ENCODE results near the gene PLA2G4C. TPM values are rescaled to one million over a fixed set of nuclear protein-coding genes. Genes with fewer than 3 reads are reported as not detected.

PLA2G4C gene, protein sequence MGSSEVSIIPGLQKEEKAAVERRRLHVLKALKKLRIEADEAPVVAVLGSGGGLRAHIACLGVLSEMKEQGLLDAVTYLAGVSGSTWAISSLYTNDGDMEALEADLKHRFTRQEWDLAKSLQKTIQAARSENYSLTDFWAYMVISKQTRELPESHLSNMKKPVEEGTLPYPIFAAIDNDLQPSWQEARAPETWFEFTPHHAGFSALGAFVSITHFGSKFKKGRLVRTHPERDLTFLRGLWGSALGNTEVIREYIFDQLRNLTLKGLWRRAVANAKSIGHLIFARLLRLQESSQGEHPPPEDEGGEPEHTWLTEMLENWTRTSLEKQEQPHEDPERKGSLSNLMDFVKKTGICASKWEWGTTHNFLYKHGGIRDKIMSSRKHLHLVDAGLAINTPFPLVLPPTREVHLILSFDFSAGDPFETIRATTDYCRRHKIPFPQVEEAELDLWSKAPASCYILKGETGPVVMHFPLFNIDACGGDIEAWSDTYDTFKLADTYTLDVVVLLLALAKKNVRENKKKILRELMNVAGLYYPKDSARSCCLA
- 2.8 TPM for polyA plus RNA-seq (2013, experiment 1 of 2)
- polyA plus RNA-seq (2013, experiment 2 of 2) = 4.1 TPM

DNA sequence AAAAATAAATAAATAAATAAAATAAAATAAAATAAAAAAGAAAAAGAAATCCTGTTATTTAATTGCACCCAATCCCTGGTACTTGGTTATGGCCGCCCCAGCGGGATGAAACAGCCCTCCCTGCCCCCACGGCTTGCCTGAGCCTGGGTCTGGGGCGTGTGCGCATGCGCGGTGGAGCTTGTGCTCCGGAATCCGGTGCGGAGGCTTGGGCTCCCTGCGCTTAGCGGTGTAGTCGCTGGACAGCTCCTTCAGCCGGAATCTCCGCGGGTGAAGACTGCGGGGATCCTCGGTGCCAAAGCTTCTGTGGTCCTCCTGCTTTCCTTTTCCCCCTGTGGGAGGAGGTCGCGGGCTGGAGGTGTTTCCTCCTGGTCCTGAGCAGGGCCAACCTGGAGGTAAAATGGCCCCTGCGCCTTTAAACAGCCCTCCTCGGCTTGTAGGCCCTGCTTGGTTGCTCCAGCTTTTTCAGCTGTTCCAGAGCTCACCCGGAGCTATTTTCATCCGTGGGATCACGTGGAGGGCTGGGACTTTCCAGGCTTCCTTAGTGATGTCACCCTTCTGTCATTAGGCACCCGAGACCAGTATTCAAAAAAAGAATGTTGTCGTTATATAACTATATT is at the start of gene PLA2G4C:
Gene PLA2G4C (minus strand): TSS at position 468 of the 617 bp plus-strand sequence. CDS start 4,288 bp downstream, outside the sequence.
- Histone ChIP-seq H3K27ac (ENCODE audit: low read depth, low read length) (peak within 1 kb of the TSS; percentile 65; the same call in 1 of the 2 replicates), H3K9ac (ENCODE audit: low read depth, low read length) (peak within 1 kb of the TSS; percentile 78; the same call in 1 of the 2 replicates), H3K4me3 (ENCODE audit: low read length) (peak within 1 kb of the TSS; percentile 70), H3K4me1 (ENCODE audit: insufficient read depth, low read length) (no peaks in the 10 kb centered on the region; the same call in 1 of the 2 replicates), H3K9me3 (ENCODE audit: insufficient read depth, low read depth, low read length) (no peaks in the 10 kb centered on the region), H3K27me3 (ENCODE audit: insufficient read depth, low read length) (no peaks in the 10 kb centered on the region), H3K36me3 (ENCODE audit: insufficient read depth, low read length) (peaks cover 12% of the 10 kb centered on the region)
- WGBS = 3% methylated on average over 25 of the region's 27 CpGs

DNA sequence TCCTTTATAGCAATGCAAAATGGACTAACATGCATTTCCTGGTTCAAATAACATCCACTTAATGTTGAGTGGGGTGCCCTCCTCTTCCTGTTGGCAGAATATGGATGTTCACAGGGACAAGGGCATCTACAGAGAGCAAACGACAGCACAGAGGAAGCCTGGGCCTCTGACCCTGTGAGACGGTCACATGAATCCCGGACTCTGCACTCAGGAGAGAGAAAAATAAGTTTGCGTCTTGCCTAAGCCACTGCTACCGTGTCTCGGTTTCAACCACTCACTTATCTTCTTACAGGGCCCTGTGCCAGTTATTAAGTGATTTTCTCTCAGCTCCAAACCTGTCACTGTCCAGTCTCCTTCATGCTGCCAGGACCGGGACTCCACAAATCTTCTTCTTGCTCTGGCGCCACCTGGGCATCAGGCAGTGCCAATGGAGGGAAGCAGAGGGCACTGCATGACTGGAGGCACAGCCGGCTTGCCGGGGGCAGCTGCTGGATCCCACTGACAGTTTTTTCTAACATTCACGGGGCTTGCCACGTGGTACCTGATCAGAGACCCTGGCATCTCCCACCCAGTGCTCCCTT is 47.7 kb upstream of the PLA2G4C start:
- Histone ChIP-seq H3K4me3 (ENCODE audit: low read length) (no peak overlapping the region), H3K36me3 (ENCODE audit: insufficient read depth, low read length) (peaks cover 59% of the 10 kb centered on the region), H3K4me1 (ENCODE audit: insufficient read depth, low read length) (no peaks in the 10 kb centered on the region), H3K9me3 (ENCODE audit: insufficient read depth, low read depth, low read length) (no peaks in the 10 kb centered on the region), H3K27ac (ENCODE audit: low read depth, low read length) (no peak overlapping the region), H3K27me3 (ENCODE audit: insufficient read depth, low read length) (no peaks in the 10 kb centered on the region), H3K9ac (ENCODE audit: low read depth, low read length) (no peak overlapping the region)
- WGBS = 91% methylated on average over 12 of the region's 12 CpGs

DNA sequence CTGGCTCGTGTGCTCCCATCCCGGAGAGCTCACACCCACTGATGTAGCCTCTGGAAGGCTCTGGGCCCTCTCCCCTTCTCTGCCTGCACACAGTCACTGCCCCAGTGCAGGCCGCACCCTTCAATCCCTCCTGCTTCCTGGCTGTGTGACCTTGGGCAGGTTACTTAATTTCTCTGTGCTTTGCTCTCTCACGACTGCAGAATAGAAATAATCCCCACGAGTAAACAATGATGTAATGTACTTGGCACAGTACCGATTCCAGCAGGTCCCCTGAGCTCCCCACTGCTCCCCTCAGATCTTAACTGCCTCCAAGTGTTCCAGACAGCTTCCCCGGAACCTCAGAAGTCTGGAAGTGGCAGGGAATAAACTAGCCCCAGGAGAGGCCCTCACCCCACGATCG is 43.4 kb upstream of the PLA2G4C start:
- Histone ChIP-seq H3K9ac (ENCODE audit: low read depth, low read length) (no peak overlapping the region), H3K4me1 (ENCODE audit: insufficient read depth, low read length) (no peaks in the 10 kb centered on the region), H3K9me3 (ENCODE audit: insufficient read depth, low read depth, low read length) (no peaks in the 10 kb centered on the region), H3K27ac (ENCODE audit: low read depth, low read length) (no peak overlapping the region), H3K4me3 (ENCODE audit: low read length) (no peak overlapping the region), H3K27me3 (ENCODE audit: insufficient read depth, low read length) (no peaks in the 10 kb centered on the region), H3K36me3 (ENCODE audit: insufficient read depth, low read length) (peaks cover 65% of the 10 kb centered on the region)
- WGBS = 93% methylated on average over 9 of the region's 9 CpGs

DNA sequence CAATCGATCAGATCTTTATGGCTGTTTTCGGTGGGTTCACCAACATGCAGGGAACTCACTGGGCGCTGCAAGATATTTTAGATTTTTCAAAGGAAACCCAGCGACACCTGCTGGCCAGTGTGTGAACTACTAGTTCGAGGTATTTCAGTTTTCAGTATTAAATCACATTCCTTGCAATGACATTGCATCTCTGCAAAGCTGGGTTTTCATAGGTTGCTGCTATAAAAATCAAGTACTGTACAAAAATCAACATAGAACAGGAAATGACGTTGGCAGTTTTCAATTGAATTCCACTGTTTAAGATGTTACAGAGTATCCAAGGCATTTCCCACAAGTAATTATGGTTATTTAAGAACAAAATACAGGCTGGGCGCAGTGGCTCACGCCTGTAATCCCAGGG is 41.9 kb upstream of the PLA2G4C start:
- Histone ChIP-seq H3K9me3 (ENCODE audit: insufficient read depth, low read depth, low read length) (no peaks in the 10 kb centered on the region), H3K4me3 (ENCODE audit: low read length) (no peak overlapping the region), H3K27ac (ENCODE audit: low read depth, low read length) (0 out of 2 replicates have a peak overlapping the region, but pooled peaks have one; percentile 39), H3K36me3 (ENCODE audit: insufficient read depth, low read length) (peaks cover 66% of the 10 kb centered on the region), H3K4me1 (ENCODE audit: insufficient read depth, low read length) (no peaks in the 10 kb centered on the region), H3K27me3 (ENCODE audit: insufficient read depth, low read length) (no peaks in the 10 kb centered on the region), H3K9ac (ENCODE audit: low read depth, low read length) (no peak overlapping the region)
- 52% methylated on average over 8 of the region's 8 CpGs for WGBS

DNA sequence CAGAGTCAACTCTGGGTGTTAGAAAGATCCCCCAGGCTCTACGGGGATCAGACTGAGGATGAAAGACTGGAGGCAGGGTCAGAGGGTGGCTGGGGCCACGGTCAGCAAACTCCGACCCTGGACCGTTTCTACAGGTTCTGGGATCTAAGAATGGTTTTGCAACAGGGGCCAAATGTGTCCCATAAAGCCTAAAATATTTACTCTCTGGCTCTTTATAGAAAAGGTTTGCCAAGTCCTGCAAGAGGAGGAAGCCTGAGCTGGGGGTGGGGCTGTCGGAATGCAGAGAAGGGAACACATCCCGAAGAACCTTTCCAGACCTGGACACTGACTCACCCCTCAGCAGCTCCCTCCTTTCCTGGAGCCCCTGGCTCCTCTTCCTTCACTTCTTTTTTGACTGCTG is 38.8 kb upstream of the PLA2G4C start:
- 94% methylated on average over 6 of the region's 6 CpGs for WGBS
- peaks cover 79% of the 10 kb centered on the region for H3K36me3 ChIP-seq (ENCODE audit: insufficient read depth, low read length)
- H3K9me3 ChIP-seq (ENCODE audit: insufficient read depth, low read depth, low read length) = no peaks in the 10 kb centered on the region
- no peak overlapping the region for H3K27ac ChIP-seq (ENCODE audit: low read depth, low read length)
- no peaks in the 10 kb centered on the region for H3K4me1 ChIP-seq (ENCODE audit: insufficient read depth, low read length)
- no peak overlapping the region for H3K4me3 ChIP-seq (ENCODE audit: low read length)
- H3K9ac ChIP-seq (ENCODE audit: low read depth, low read length) = no peak overlapping the region
- H3K27me3 ChIP-seq (ENCODE audit: insufficient read depth, low read length) = no peaks in the 10 kb centered on the region

DNA sequence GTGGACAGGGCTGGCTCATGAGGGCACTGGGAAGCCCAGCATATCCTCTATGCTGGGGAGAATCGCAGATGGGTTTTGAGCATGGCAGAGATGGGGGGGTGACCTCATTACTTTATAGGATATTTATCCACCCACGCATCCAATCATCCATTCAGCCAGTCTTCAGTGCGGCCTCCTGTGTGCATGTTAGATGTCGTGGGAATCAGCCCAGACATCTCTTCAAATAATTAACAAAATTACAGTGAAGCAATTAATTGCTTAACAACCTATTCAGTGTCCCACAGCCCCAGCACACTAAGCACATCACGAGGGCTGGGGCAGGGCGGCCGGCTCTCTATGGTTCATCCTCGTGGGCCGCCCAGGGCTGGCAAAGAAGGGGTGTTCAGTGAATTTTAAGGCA is 38.0 kb upstream of the PLA2G4C start:
- H3K27me3 ChIP-seq (ENCODE audit: insufficient read depth, low read length) = no peaks in the 10 kb centered on the region
- no peak overlapping the region for H3K9ac ChIP-seq (ENCODE audit: low read depth, low read length)
- no peak overlapping the region for H3K4me3 ChIP-seq (ENCODE audit: low read length)
- peaks cover 82% of the 10 kb centered on the region for H3K36me3 ChIP-seq (ENCODE audit: insufficient read depth, low read length)
- 93% methylated on average over 9 of the region's 9 CpGs for WGBS
- H3K9me3 ChIP-seq (ENCODE audit: insufficient read depth, low read depth, low read length) = no peaks in the 10 kb centered on the region
- no peak overlapping the region for H3K27ac ChIP-seq (ENCODE audit: low read depth, low read length)
- no peaks in the 10 kb centered on the region for H3K4me1 ChIP-seq (ENCODE audit: insufficient read depth, low read length)

DNA sequence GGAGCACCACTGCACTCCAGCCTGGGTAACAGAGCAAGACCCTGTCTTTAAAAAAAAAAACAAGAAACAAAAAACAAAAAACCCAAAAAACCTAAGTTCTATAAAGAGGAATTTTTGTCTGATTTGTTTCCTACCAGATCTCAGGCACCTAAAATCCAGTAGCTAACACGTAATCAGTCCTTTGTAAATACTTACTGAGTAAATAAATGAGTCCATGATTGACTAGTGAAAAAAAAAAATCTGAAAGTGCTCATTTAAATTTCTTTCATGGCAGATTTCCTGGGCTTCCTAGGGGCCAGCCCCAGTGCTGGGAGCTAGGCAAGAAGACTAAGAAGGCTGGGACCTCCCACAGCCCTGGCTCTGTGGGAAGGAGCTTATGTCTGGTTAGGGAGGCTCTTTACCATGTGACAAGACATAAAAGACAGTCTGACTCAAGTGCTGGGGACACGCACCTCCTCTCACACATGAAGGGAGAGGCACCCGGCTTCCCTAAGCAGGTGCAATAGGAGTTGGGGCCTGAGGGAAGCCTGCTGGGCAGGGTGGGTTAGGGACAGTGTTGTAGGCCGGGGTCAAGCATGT is 37.1 kb upstream of the PLA2G4C start:
- H3K36me3 ChIP-seq (ENCODE audit: insufficient read depth, low read length) = peaks cover 91% of the 10 kb centered on the region
- no peak overlapping the region for H3K4me3 ChIP-seq (ENCODE audit: low read length)
- H3K4me1 ChIP-seq (ENCODE audit: insufficient read depth, low read length) = no peaks in the 10 kb centered on the region
- H3K27me3 ChIP-seq (ENCODE audit: insufficient read depth, low read length) = no peaks in the 10 kb centered on the region
- 91% methylated on average over 3 of the region's 4 CpGs for WGBS
- no peak overlapping the region for H3K9ac ChIP-seq (ENCODE audit: low read depth, low read length)
- no peaks in the 10 kb centered on the region for H3K9me3 ChIP-seq (ENCODE audit: insufficient read depth, low read depth, low read length)
- H3K27ac ChIP-seq (ENCODE audit: low read depth, low read length) = no peak overlapping the region

DNA sequence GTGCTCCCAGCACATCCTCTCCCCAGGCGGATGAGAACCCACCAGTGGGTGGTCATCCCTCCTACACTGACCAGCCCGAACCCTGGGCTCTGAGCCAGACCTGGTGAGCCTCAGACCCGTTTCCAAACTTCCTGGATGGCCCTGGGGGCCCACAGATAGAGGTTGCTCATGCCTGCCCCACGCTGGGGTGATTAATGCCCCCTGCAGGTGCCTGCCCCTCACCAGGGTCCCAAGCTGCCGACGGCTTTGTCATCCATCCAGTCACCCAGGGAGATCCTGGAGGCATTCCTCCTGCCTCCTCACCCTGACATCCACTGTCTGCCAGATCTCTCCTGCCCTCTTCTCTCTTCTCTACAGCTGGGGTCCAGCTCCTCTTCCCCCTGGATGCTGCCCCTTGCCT is 28.4 kb upstream of the PLA2G4C start:
- Histone ChIP-seq H3K9me3 (ENCODE audit: insufficient read depth, low read depth, low read length) (no peaks in the 10 kb centered on the region), H3K27ac (ENCODE audit: low read depth, low read length) (no peak overlapping the region), H3K4me3 (ENCODE audit: low read length) (no peak overlapping the region), H3K27me3 (ENCODE audit: insufficient read depth, low read length) (no peaks in the 10 kb centered on the region), H3K36me3 (ENCODE audit: insufficient read depth, low read length) (peaks cover 68% of the 10 kb centered on the region), H3K4me1 (ENCODE audit: insufficient read depth, low read length) (no peaks in the 10 kb centered on the region), H3K9ac (ENCODE audit: low read depth, low read length) (no peak overlapping the region)
- 89% methylated on average over 6 of the region's 6 CpGs for WGBS

DNA sequence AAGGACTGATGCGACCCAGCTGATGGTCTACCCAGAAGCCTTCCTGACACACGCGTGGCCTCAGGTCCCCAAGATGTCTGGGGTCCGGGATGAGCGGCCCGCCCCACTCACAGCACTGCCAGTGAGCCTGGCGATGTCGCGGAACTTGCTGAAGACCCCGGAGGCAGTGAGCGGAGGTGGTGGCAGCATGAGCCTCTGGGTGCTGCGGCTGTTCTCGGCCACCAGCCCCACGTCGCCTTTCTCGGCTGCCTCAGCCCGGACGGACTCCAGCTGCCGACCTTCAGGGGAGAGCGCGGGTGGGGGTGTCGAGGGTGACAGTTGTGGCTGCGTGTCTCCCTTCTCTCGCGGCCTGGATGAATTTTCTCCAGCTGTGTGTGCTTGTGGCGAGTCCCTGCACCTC is 26.8 kb upstream of the PLA2G4C start:
- Histone ChIP-seq H3K27me3 (ENCODE audit: insufficient read depth, low read length) (no peaks in the 10 kb centered on the region), H3K9me3 (ENCODE audit: insufficient read depth, low read depth, low read length) (no peaks in the 10 kb centered on the region), H3K4me1 (ENCODE audit: insufficient read depth, low read length) (no peaks in the 10 kb centered on the region), H3K27ac (ENCODE audit: low read depth, low read length) (no peak overlapping the region), H3K36me3 (ENCODE audit: insufficient read depth, low read length) (peaks cover 62% of the 10 kb centered on the region), H3K4me3 (ENCODE audit: low read length) (no peak overlapping the region), H3K9ac (ENCODE audit: low read depth, low read length) (no peak overlapping the region)
- 97% methylated on average over 26 of the region's 26 CpGs for WGBS

DNA sequence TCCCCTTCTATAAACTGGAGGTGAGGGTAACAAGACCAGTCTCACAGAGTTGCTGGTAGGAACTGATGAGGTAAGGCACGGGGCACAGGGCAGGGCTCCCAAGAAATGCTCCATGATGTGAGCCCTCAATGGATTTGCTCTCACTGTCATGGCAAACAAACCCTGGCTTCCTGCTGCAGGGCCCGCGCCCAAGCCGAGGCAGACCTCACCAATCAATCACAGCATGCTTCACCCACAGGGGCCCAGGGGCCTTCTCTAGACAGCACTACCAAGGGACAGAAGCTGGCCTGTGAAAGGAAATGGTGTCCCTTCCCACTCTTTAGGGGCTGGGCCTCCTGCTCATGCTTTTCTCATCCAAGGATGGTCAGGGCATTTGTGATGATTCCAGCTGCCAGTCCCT is 25.9 kb upstream of the PLA2G4C start:
- 92% methylated on average over 4 of the region's 4 CpGs for WGBS
- Histone ChIP-seq H3K27me3 (ENCODE audit: insufficient read depth, low read length) (no peaks in the 10 kb centered on the region), H3K4me3 (ENCODE audit: low read length) (no peak overlapping the region), H3K9me3 (ENCODE audit: insufficient read depth, low read depth, low read length) (no peaks in the 10 kb centered on the region), H3K9ac (ENCODE audit: low read depth, low read length) (no peak overlapping the region), H3K27ac (ENCODE audit: low read depth, low read length) (no peak overlapping the region), H3K36me3 (ENCODE audit: insufficient read depth, low read length) (peaks cover 65% of the 10 kb centered on the region), H3K4me1 (ENCODE audit: insufficient read depth, low read length) (no peaks in the 10 kb centered on the region)

DNA sequence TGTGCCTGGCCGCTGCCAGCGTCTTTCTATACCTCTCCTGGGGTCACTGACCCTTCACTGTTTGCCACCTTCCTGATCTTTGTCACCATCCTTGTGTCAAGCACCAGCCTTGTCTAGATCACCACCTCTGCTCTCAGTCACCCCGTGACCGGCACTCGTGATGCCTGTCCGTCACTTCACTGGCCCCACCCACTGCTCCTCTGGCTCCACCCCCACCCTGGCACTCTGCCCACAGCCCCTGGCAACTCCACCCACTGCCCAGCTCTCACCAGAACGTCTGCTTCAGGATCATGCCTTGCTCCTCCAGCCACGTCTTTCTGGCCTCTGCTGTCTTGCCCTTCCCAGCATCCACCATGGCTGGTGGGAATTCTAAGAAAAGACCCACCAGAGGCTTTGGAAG is 24.8 kb upstream of the PLA2G4C start:
- no peaks in the 10 kb centered on the region for H3K4me1 ChIP-seq (ENCODE audit: insufficient read depth, low read length)
- H3K4me3 ChIP-seq (ENCODE audit: low read length) = no peak overlapping the region
- WGBS = 83% methylated on average over 8 of the region's 8 CpGs
- H3K27me3 ChIP-seq (ENCODE audit: insufficient read depth, low read length) = no peaks in the 10 kb centered on the region
- H3K27ac ChIP-seq (ENCODE audit: low read depth, low read length) = no peak overlapping the region
- H3K9ac ChIP-seq (ENCODE audit: low read depth, low read length) = no peak overlapping the region
- H3K9me3 ChIP-seq (ENCODE audit: insufficient read depth, low read depth, low read length) = no peaks in the 10 kb centered on the region
- H3K36me3 ChIP-seq (ENCODE audit: insufficient read depth, low read length) = peaks cover 68% of the 10 kb centered on the region

Data from HUES64 (cell line).